CD4-positive, alpha-beta T cell (primary cell): ENCODE measurements around the gene MTX1. TPM values are rescaled to one million over a fixed set of nuclear protein-coding genes. Genes with fewer than 3 reads are reported as not detected.

ENCODE experiments used
- ATAC-seq: fragments of 200-7000 bp; cut with Tn5 transposase; one replicate; pipeline ENCODE4 v1.10.0; 2022; ENCODE audit warnings: mild to moderate bottlenecking; ENCODE audit not compliant: poor library complexity
- CTCF ChIA-PET: fragments of 350-600 bp; sonication (Branson Sonifier 250); formaldehyde crosslinking; loops from one replicate; lab custom pipeline; 2021; ENCODE audit warnings: antibody characterized with exemption, inconsistent platforms; lab: Charles Lee
- POLR2A ChIA-PET: fragments of 350-600 bp; sonication (Branson Sonifier 250); formaldehyde crosslinking; loops from one replicate; lab custom pipeline; 2021; ENCODE audit warnings: antibody characterized with exemption, inconsistent platforms; lab: Charles Lee
- DNase-seq, 14 experiments: peaks; one replicate each; pipeline ENCODE4 v3.0.0-alpha.2; 2013 to 2020; ENCODE audit warnings: mixed read lengths in 2 of 14
- H3K27ac ChIP-seq, 2 donors: one replicate each; pipeline versions ENCODE4 v1.5.1 to v1.7.0; 2013; ENCODE audit warnings: low read length in 2 of 2, low read depth in 1 of 2, mild to moderate bottlenecking in 1 of 2
- H3K27me3 ChIP-seq, 2 experiments: 1 replicate in 1 of 2; 2 replicates in 1 of 2; pipeline versions ENCODE4 v1.6.1 to v1.7.0; 2013; ENCODE audit warnings: low read length in 2 of 2, control low read depth in 1 of 2, mild to moderate bottlenecking in 1 of 2, moderate library complexity in 1 of 2; ENCODE audit not compliant: insufficient read depth in 2 of 2, control insufficient read depth in 1 of 2
- H3K36me3 ChIP-seq: one replicate; pipeline ENCODE4 v1.6.1; 2013; ENCODE audit warnings: low read length, control low read depth; ENCODE audit not compliant: insufficient read depth
- H3K4me1 ChIP-seq: one replicate; pipeline ENCODE4 v1.6.1; 2013; ENCODE audit warnings: low read length, control low read depth; ENCODE audit not compliant: insufficient read depth
- H3K4me3 ChIP-seq: one replicate; pipeline ENCODE4 v1.5.1; 2013; ENCODE audit warnings: mild to moderate bottlenecking, low read length, moderate library complexity
- H3K9me3 ChIP-seq, 2 experiments: 1 replicate in 1 of 2; 2 replicates in 1 of 2; pipeline versions ENCODE4 v1.6.1 to v1.7.0; 2013; ENCODE audit warnings: low read length in 2 of 2, mild to moderate bottlenecking in 2 of 2, control low read depth in 1 of 2, moderate library complexity in 1 of 2; ENCODE audit not compliant: control insufficient read depth in 1 of 2, insufficient read depth in 1 of 2
- H3K27ac Mint-ChIP-seq: one replicate; pipeline ENCODE4 v1.8.0; 2020; ENCODE audit warnings: mixed read lengths
- H3K27me3 Mint-ChIP-seq: one replicate; pipeline ENCODE4 v1.8.0; 2021; ENCODE audit warnings: mixed read lengths
- H3K36me3 Mint-ChIP-seq: one replicate; pipeline ENCODE4 v1.8.0; 2021; ENCODE audit warnings: low read depth, mixed read lengths
- H3K4me1 Mint-ChIP-seq: one replicate; pipeline ENCODE4 v1.8.0; 2021; ENCODE audit warnings: low read depth, mixed read lengths
- H3K4me3 Mint-ChIP-seq: one replicate; pipeline ENCODE4 v1.8.0; 2020; ENCODE audit warnings: mild to moderate bottlenecking, mixed read lengths
- H3K9me3 Mint-ChIP-seq: one replicate; pipeline ENCODE4 v1.8.0; 2020; ENCODE audit warnings: mixed read lengths
- intact Hi-C, 2 experiments: fragments of 100-400 bp; cut with DNase I in 1 of 2; cut with micrococcal nuclease in 1 of 2; formaldehyde crosslinking; loops; one replicate each; pipeline versions ENCODE4 v1.15.1 to v1.9.0; 2023 to 2025; cut with DNase I, micrococcal nuclease
- total RNA-seq, 174 experiments: library from RNA in 2 of 174; stranded (reverse) in 2 of 174; gene quantifications; one replicate each; pipeline ENCODE4 v1.2.3 and lab custom pipeline; 2021 to 2026
- TF ChIP-seq, protein P1 (sequence below): fragments of 200-600 bp; IDR thresholded peaks from one replicate; pipeline ENCODE4 v1.8.0; 2022; ENCODE audit warnings: antibody characterized with exemption, mild to moderate bottlenecking

MTX1 gene
- total RNA-seq, 2 experiments from 2014 or later: 19.9 to 20.7 TPM

DNA sequence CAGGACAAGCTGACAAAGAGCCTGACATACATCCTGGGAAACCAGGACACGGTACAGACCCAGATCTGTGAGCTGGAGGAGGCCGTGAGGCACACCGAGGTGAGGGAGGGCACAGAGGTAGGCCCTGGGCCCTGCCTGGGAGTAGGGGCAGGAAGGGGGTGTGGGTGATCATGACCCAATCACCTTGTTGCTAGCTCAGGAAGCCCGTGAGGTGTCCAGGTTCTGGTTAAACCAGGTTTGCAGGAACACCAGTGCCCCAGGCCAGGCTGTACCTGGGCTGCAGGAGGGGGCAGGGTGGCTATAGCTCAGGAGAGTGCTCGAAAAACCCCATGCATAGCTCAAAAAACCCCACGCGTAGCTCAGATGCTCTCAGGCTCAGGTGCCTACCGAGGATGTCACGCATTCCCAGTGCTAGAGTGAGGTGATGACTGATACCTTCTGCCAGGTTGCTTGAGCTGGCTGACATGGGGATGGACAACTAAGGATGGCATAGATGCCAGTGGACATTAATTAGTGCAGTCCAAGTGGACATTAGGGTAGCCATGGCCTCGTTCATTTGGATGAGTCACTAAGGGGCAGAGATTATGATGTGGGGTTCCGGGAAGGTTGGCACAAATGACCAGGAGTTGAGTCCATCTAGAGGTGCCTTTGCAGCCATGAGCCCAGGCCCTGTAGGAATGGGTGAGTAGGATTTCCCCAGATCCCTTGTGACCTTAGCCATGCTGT, 31.1 kb upstream of the MTX1 start:
- DNase-seq (peak in 2 of 14 experiments; percentile 4 to 27), ATAC-seq (no peak)
- ChIA-PET POLR2A (interaction anchor here (0.7 to 1.6 kb wide), 2 partner anchors 16 to 50 kb away, joined by 4 to 6 read pairs; no protein-coding TSS in a partner anchor), CTCF (interaction anchor here (0.8 to 4.4 kb wide), 4 partner anchors 17 to 67 kb away, joined by 3 to 34 read pairs (median 4); no protein-coding TSS in a partner anchor)
- Mint-ChIP-seq H3K4me3 (no peak overlapping the region), H3K36me3 (peaks cover 40% of the 10 kb centered on the region), H3K27me3 (no peaks in the 10 kb centered on the region), H3K4me1 (peaks cover 40% of the 10 kb centered on the region), H3K27ac (no peak overlapping the region), H3K9me3 (no peaks in the 10 kb centered on the region)
- intact Hi-C loops: loop anchor here (2.0 to 5.0 kb wide), 4 partner anchors 17 to 415 kb away; partner anchors contain the start of gene RUSC1 (in 1 of the 2)
- peaks cover 47% of the 10 kb centered on the region for H3K4me1 ChIP-seq
- H3K9me3 ChIP-seq: no peaks in the 10 kb centered on the region
- TF ChIP-seq, protein P1, sequence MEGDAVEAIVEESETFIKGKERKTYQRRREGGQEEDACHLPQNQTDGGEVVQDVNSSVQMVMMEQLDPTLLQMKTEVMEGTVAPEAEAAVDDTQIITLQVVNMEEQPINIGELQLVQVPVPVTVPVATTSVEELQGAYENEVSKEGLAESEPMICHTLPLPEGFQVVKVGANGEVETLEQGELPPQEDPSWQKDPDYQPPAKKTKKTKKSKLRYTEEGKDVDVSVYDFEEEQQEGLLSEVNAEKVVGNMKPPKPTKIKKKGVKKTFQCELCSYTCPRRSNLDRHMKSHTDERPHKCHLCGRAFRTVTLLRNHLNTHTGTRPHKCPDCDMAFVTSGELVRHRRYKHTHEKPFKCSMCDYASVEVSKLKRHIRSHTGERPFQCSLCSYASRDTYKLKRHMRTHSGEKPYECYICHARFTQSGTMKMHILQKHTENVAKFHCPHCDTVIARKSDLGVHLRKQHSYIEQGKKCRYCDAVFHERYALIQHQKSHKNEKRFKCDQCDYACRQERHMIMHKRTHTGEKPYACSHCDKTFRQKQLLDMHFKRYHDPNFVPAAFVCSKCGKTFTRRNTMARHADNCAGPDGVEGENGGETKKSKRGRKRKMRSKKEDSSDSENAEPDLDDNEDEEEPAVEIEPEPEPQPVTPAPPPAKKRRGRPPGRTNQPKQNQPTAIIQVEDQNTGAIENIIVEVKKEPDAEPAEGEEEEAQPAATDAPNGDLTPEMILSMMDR: no peak
- no peaks in the 10 kb centered on the region for H3K27me3 ChIP-seq
- no peak overlapping the region for H3K4me3 ChIP-seq
- peaks cover 42% of the 10 kb centered on the region for H3K36me3 ChIP-seq
- H3K27ac ChIP-seq: no peak overlapping the region

DNA sequence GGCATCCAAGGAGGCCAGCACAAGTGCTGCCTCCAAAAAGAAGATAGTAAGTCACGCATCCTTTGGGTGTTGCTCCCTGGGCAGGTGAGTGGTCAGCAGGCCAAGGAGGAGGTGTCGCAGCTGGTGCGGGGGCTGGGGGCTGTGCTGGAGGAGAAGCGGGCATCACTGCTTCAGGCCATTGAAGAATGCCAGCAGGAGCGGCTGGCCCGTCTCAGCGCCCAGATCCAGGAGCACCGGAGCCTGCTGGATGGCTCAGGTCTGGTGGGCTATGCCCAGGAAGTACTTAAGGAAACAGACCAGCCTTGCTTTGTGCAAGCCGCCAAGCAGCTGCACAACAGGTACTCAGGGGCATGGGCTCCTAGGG, 30.6 kb upstream of the MTX1 start:
- Histone ChIP-seq H3K4me1 (peaks cover 42% of the 10 kb centered on the region), H3K36me3 (peaks cover 44% of the 10 kb centered on the region), H3K27me3 (no peaks in the 10 kb centered on the region), H3K27ac (no peak overlapping the region), H3K9me3 (no peaks in the 10 kb centered on the region), H3K4me3 (no peak overlapping the region)
- H3K9me3 Mint-ChIP-seq: no peaks in the 10 kb centered on the region
- H3K27ac Mint-ChIP-seq: no peak overlapping the region
- no peaks in the 10 kb centered on the region for H3K27me3 Mint-ChIP-seq
- peaks cover 36% of the 10 kb centered on the region for H3K4me1 Mint-ChIP-seq
- TF ChIP-seq, protein P1: no peak
- DNase-seq: peak in 3 of 14 experiments; percentile 3 to 27 (median 20)
- no peak for ATAC-seq
- POLR2A ChIA-PET: interaction anchor here (0.9 to 1.6 kb wide), 2 partner anchors 16 to 49 kb away, joined by 3 to 6 read pairs; no protein-coding TSS in a partner anchor
- H3K4me3 Mint-ChIP-seq: no peak overlapping the region
- intact Hi-C loops: loop anchor here (2.0 to 5.0 kb wide), 4 partner anchors 17 to 415 kb away; partner anchors contain the start of gene RUSC1 (in 1 of the 2)
- CTCF ChIA-PET: interaction anchor here (0.8 to 4.4 kb wide), 4 partner anchors 16 to 66 kb away, joined by 3 to 34 read pairs (median 4); no protein-coding TSS in a partner anchor
- H3K36me3 Mint-ChIP-seq: peaks cover 34% of the 10 kb centered on the region

DNA sequence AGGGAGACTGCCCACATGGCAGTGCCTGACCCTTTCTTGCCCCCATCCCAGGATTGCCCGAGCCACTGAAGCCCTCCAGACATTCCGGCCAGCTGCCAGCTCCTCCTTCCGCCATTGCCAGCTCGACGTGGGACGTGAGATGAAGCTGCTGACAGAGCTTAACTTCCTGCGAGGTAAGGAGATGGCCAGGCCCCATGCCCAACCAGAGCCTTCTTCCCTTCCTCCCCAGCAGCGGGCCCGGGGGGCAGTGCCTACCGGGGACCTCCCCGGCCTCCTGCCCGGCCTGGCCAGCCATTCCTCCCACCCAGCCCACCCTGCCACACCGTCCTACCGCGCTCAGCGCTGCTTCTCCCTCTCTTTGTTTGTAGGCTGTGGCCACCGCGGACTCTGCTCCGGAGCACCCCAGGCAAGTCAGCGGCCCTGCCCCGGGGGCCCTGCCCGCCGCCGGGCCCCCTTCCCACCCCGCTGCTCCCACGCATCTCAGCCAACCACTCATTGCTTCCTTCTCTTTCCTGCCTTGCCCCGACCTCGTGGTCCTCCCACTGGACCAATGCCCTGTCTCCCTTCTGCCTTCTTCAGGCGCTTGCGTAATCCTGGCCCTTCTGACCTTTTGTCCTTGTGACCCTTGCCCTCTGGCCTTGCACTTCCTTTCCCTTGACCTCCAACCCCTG, 29.9 kb upstream of the MTX1 start:
- Mint-ChIP-seq H3K4me1 (peaks cover 29% of the 10 kb centered on the region), H3K4me3 (no peak overlapping the region), H3K27ac (no peak overlapping the region), H3K9me3 (no peaks in the 10 kb centered on the region), H3K27me3 (no peaks in the 10 kb centered on the region), H3K36me3 (peaks cover 34% of the 10 kb centered on the region)
- Histone ChIP-seq H3K9me3 (no peaks in the 10 kb centered on the region), H3K36me3 (peaks cover 44% of the 10 kb centered on the region), H3K4me3 (no peak overlapping the region), H3K27ac (no peak overlapping the region), H3K27me3 (no peaks in the 10 kb centered on the region), H3K4me1 (peaks cover 37% of the 10 kb centered on the region)
- TF ChIP-seq, protein P1: no peak
- DNase-seq (peak in 3 of 14 experiments; percentile 14 to 29 (median 24)), ATAC-seq (no peak)
- POLR2A ChIA-PET: interaction anchor here (0.9 kb wide), 1 partner anchor 15 kb away, joined by 3 read pairs; no protein-coding TSS in a partner anchor
- intact Hi-C loops: loop anchor here (5.0 kb wide), 2 partner anchors 64 to 144 kb away; partner anchors contain the start of gene RUSC1 (in 1 of the 2)
- CTCF ChIA-PET: interaction anchor here (0.8 to 1.7 kb wide), 3 partner anchors 16 to 66 kb away, joined by 3 to 6 read pairs (median 3); no protein-coding TSS in a partner anchor
